Measurements from ENCODE around the gene IGHMBP2.

The IGHMBP2 gene

GRCh38 chr11:68890490-68891231 is 13.0 kb upstream of the IGHMBP2 start:
- DNase-seq (ENCODE audit: low spot score): no peak

- DNase-seq (ENCODE audit: low spot score): no peak
Observed at GRCh38 chr11:68891351-68891948, 12.2 kb upstream of the IGHMBP2 start.

GRCh38 chr11:68892576-68892975 is 11.1 kb upstream of the IGHMBP2 start:
- DNase-seq (ENCODE audit: low spot score): no peak

GRCh38 chr11:68893282-68893681 is 10.4 kb upstream of the IGHMBP2 start:
- DNase-seq (ENCODE audit: low spot score): no peak

DNA sequence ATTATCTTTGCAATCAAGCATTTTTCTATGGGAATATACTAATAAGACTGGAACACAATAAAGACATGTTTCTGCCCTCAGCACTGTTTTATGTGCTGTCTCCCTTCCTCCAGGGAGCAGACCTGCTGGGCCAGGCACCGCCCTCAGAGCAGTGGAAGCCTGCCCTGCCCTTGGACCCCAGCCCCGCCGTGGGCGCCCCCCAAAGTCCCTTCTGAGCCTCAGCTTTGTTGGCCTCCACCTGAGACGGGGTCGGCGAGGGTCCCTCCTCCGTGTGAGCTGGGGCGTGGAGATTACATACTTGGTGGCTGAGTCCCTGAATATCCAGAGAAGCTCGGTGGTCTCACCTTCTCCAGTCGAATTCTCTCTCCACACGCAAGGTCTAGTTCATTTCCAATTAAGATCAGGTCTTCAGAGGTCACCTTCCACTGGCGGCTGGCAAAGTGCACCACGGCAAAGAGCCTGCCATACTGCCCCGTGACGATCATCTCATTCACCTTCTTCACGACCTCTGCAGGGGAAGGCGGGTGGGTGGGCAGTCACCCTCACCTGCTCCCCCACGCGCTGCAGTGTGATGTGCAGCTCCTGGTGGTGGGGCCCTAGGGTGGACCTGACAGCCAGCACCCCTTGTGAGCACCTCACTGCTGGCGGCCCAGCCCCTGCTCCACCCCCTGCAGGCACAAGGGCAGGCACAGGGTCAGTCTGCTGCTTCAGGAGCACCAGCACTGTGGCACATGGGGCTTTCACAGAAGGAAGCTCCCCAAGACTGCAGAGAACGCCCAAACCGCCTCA is 7.3 kb upstream of the IGHMBP2 start:
- DNase-seq (ENCODE audit: low spot score): no peak

DNA sequence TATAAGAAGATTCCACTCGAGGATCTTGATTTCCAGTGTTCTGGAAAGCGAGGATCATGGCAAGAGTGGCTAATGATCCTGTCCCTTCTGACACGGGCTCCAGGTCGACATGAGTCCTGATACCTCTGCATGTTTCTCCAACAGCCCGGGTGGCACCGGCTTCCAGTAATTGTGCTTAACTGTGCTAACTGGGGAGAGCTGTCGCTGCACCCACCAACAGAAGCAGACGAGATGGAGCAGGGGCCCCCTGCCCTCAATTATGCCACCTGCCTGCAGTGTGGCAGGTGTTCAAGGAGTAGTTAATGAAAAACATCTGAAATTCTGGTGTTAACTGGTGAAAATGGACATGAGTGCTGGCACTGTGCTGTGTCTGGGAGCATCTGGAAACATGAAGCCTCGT is 6.2 kb upstream of the IGHMBP2 start:
- no peak for DNase-seq (ENCODE audit: low spot score)

GRCh38 chr11:68900835-68901381 is 2.8 kb upstream of the IGHMBP2 start:
- DNase-seq (ENCODE audit: low spot score): no peak

DNA sequence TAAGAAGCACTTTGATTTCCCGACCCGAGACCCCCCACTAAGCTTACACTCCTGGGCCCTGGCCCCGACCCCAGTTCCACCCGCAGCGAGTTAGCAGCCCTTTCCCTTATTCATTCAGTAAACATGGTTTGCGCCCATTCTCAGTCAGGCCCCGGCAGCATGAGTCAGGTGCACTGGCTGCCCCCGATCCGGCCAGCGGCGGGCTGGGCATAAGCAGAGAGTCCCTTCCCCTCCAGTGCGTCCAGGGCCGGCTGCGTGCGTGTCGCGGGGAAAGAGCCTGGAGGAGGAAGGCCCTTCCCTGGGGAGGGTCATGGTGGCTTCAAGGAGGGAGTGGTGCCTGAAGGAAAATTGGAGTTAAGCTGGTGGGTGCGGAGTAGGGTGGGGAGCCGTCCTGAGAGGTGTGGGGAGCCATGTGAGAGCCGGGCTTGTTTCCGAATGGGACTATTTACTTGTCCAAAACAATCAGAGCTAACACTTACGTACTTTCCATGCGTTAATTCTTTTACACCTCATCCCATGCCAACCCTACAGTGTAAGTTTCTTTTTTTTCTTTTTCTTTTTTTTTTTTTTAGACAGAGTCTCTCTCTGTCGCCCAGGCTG is 657 bp downstream of the IGHMBP2 start:
- DNase-seq (ENCODE audit: low spot score): peak; percentile 85

DNA sequence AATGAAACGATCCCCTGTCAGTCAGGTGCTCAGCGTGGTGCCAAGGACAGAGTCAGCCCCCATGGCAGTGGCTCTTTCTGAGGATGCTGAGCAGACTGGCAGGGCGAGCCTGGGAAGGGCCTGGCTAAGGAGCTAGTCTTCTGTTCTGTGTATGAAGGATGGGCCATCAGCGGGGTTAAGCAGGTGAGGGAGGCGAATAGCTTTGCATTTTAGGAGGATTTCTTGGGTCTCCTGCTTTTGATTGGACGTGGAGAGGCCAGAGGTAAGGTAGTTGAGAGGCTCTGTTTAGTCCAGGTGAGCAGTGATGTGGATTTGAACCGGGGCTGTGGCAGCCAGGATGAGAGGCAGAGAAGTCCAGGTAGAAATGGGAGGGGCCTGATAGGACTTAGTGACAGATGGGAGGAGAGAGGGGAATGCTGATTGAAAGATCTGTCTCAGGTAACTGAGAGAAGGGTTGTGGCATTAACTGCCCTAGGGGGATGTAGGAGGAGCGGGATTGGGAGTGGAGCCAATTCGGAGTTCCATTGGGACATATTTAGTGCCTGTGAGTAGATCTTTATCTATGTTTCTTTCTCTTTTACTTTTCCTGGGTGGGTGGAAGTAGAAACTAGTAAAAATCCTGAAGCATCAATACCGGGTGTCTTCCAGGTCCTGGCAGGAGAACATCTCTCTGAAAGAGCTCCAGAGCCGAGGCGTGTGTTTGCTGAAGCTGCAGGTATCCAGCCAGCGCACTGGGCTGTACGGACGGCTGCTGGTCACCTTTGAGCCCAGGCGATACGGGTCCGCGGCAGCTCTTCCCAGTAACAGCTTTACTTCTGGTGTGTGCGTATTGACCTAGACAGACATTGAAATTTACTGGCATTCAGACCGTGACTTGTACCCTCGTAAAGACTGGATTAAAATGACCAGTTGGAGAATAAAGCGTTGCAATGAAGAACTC is 2.0 kb downstream of the IGHMBP2 start:
- DNase-seq (ENCODE audit: low spot score): no peak

GRCh38 chr11:68908273-68908672 is 4.6 kb downstream of the IGHMBP2 start:
- no peak for DNase-seq (ENCODE audit: low spot score)

DNA sequence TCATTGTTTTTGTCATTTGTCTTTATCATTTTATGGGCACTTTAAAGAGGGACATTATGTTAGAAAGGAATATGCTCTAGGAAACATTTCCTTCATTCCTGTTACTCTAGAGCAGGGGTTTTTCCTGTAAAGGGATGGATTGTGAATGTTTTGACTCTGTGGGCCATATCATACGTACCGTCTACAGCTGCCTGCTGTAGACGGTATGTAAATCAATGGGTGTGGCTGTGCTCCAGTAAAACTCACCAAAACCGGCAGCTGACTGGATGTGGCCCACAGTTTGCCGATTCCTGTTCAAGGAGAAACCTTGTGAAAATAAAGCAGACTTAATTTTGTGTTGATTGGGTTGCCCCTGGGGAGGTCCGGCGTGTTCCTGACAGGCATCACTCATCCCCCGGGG is 7.3 kb downstream of the IGHMBP2 start:
- DNase-seq (ENCODE audit: low spot score): no peak

- DNase-seq (ENCODE audit: low spot score): no peak
Observed at GRCh38 chr11:68911731-68912130, 8.0 kb downstream of the IGHMBP2 start.

GRCh38 chr11:68912254-68912653 is 8.6 kb downstream of the IGHMBP2 start:
- no peak for DNase-seq (ENCODE audit: low spot score)

- no peak for DNase-seq (ENCODE audit: low spot score)
Observed at GRCh38 chr11:68913188-68913587, 9.5 kb downstream of the IGHMBP2 start.

GRCh38 chr11:68914761-68915160 is 11.1 kb downstream of the IGHMBP2 start:
- no peak for DNase-seq (ENCODE audit: low spot score)

- DNase-seq (ENCODE audit: low spot score): no peak
Observed at GRCh38 chr11:68916439-68916838, 12.7 kb downstream of the IGHMBP2 start.

- DNase-seq (ENCODE audit: low spot score): no peak
Observed at GRCh38 chr11:68923614-68924013, 19.9 kb downstream of the IGHMBP2 start.

DNA sequence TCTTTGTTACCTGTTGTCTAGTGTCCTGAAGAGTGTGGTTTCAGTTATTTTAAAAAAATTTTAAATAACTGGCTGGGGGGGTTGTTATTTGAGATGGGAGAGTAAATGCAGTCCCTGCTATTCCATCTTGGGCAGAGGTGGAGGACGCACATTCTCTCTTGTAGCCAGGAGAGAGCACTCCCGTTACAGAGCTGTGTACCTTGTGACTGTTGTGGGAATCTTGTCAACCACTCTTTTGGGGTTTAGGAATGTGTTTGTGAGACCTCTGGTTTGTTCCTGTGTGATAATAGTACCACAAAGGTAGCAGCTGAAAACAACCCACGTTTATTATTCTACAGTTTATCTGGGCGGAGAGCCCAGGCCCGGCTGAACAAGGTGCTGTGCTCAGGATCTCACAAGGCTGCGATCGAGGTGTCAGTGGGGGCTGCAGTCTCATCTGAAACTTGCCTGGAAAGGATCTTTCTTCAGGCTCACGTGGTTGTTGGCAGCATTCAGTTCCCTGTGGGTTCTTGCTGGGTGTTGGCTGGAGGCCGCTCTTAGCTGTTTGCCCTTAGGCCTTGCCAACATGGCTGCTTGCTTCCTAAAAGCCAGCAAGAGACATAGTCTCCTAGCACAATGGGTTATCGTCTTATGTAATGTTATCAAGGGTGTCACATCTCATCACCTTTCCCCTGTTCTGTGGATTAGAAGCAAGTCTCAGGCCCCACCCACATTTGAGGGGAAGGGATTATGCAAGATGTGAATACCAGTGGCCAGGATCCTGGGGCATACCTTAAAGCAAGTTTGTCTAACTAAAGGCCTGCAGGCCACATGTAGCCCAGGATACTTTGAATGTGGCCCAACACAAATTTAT is 20.6 kb downstream of the IGHMBP2 start:
- DNase-seq (ENCODE audit: low spot score): no peak

DNA sequence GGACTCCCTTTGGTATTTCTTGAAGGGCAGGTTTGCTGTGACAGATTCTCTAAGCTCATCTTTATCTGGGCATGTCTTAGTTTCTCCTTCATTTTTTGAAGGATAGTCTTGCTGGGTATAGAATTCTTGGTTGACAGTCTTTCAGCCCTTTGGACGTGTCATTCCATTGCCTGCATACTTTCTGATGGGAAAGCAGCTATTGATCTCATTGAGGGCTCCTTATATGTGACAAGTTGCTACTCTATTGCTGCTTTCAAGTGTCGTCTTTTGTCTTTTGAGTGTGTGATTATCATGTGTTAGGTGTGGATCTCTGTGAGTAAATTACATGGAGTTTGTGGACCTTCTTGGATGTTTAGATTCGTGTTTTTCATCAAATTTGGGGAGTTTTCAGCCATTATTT is 21.9 kb downstream of the IGHMBP2 start:
- no peak for DNase-seq (ENCODE audit: low spot score)
